ENCODE data around the gene THADA.
A peak's percentile ranks its signal among the peaks of the same experiment; 100 is the strongest.
"Not testable (repeated sequence)": the region's sequence is repeated elsewhere in the genome, so short reads cannot be mapped to it uniquely, and the experiment has no call there.

THADA gene

GRCh38 chr2:43294973-43295603, 300.8 kb downstream of the THADA start:
- DNase-seq, result no peak

- peak; percentile 64 for DNase-seq
Observed at GRCh38 chr2:43293744-43294695, 301.8 kb downstream of the THADA start.

- DNase-seq, result no peak
Observed at GRCh38 chr2:43292851-43293743, 302.7 kb downstream of the THADA start.

GRCh38 chr2:43292297-43292696, 303.5 kb downstream of the THADA start:
- no peak for DNase-seq

- DNase-seq, result no peak
Observed at GRCh38 chr2:43289331-43289730, 306.5 kb downstream of the THADA start.

GRCh38 chr2:43288417-43289305, 307.2 kb downstream of the THADA start:
- no peak for DNase-seq

GRCh38 chr2:43285987-43286386, 309.9 kb downstream of the THADA start:
- no peak for DNase-seq

GRCh38 chr2:43284967-43285366, 310.9 kb downstream of the THADA start:
- no peak for DNase-seq

GRCh38 chr2:43284347-43284746, 311.5 kb downstream of the THADA start:
- not testable (repeated sequence) for DNase-seq

- no peak for DNase-seq
Observed at GRCh38 chr2:43280994-43281393, 314.8 kb downstream of the THADA start.

- DNase-seq, result no peak
Observed at GRCh38 chr2:43279317-43279840, 316.5 kb downstream of the THADA start.

GRCh38 chr2:43278564-43279220, 317.1 kb downstream of the THADA start:
- DNase-seq, result no peak

- no peak for DNase-seq
Observed at GRCh38 chr2:43276962-43277391, 318.9 kb downstream of the THADA start.

- DNase-seq, result no peak
Observed at GRCh38 chr2:43276266-43276941, 319.4 kb downstream of the THADA start.

GRCh38 chr2:43274721-43275120, 321.1 kb downstream of the THADA start:
- no peak for DNase-seq

GRCh38 chr2:43274055-43274454, 321.8 kb downstream of the THADA start:
- no peak for DNase-seq

- DNase-seq, result no peak
Observed at GRCh38 chr2:43273529-43273928, 322.3 kb downstream of the THADA start.

GRCh38 chr2:43270930-43271615, 324.8 kb downstream of the THADA start:
- DNase-seq, result no peak

GRCh38 chr2:43270461-43270860, 325.4 kb downstream of the THADA start:
- no peak for DNase-seq

- DNase-seq, result no peak
Observed at GRCh38 chr2:43269706-43270105, 326.1 kb downstream of the THADA start.
